Thyroid gland (tissue), 4 donors: Measurements from ENCODE around the gene ACTR8. TPM values are rescaled to one million over a fixed set of nuclear protein-coding genes. Genes with fewer than 3 reads are reported as not detected.

Experiments
- DNase-seq, 2 donors: peaks; one replicate each; pipeline ENCODE4 v3.0.0-alpha.2; 2019
- H3K27ac ChIP-seq, 3 donors: fragments of 200-600 bp; sonication (generic); 1 replicate in 2 of 3; 2 replicates in 1 of 3; pipeline ENCODE4 v1.5.1; 2016 to 2019; ENCODE audit warnings: mild to moderate bottlenecking in 1 of 3, moderate library complexity in 1 of 3
- H3K27me3 ChIP-seq: fragments of 200-600 bp; sonication (generic); one replicate; pipeline ENCODE4 v1.5.1; 2019
- H3K36me3 ChIP-seq, 2 donors: fragments of 200-600 bp; sonication (generic); one replicate each; pipeline ENCODE4 v1.5.1; 2016 to 2019
- H3K4me1 ChIP-seq, 2 donors: fragments of 200-600 bp; sonication (generic); one replicate each; pipeline ENCODE4 v1.5.1; 2017 to 2019
- H3K4me3 ChIP-seq, 3 donors: fragments of 200-600 bp; sonication (generic); replicated peaks in 1 of 3; 1 replicate in 2 of 3; 2 replicates in 1 of 3; pipeline ENCODE4 v1.5.1; 2016; ENCODE audit warnings: mild to moderate bottlenecking in 1 of 3
- H3K9me3 ChIP-seq: fragments of 200-600 bp; sonication (generic); one replicate; pipeline ENCODE4 v1.5.1; 2017
- CTCF ChIP-seq, 6 experiments: fragments of 200-600 bp in 3 of 6; fragments of 450-650 bp in 3 of 6; sonication (generic) in 3 of 6; IDR thresholded peaks; one replicate each; pipeline ENCODE4 v1.5.1; 2016 to 2019; ENCODE audit warnings: antibody characterized with exemption in 6 of 6, mild to moderate bottlenecking in 2 of 6, inconsistent platforms in 1 of 6, moderate library complexity in 1 of 6
- POLR2A ChIP-seq, 2 donors: fragments of 450-650 bp; IDR thresholded peaks; one replicate each; pipeline ENCODE4 v1.6.1; 2017; ENCODE audit warnings: antibody characterized with exemption in 2 of 2, mild to moderate bottlenecking in 2 of 2, moderate library complexity in 1 of 2
- WGBS, 2 donors: methylation state at CpG; one replicate each; pipeline ENCODE4 v1.1.5; 2017; 5-methylcytosine and 5-hydroxymethylcytosine counted together
- intact Hi-C: fragments of 100-400 bp; cut with DNase I; formaldehyde crosslinking; loops from one replicate; pipeline ENCODE4 v1.15.1; 2023
- total RNA-seq, 4 donors: library from RNA; depleted of rRNA; stranded (reverse); fragments of >200 nt; gene quantifications; one replicate each; pipeline ENCODE4 v1.2.3, GENCODE V29; 2016

ACTR8 gene
- total RNA-seq, 4 donors from 2014 or later, result 29.0 to 31.7 (median 29.4) TPM

- WGBS, 2 donors, result 76 to 91% methylated on average over 1 of the region's 1 CpG
- H3K27me3 ChIP-seq, result no peaks in the 10 kb centered on the region
- no peaks in the 10 kb centered on the region for H3K9me3 ChIP-seq
- no peak for TF ChIP-seq POLR2A (IDR thresholded peaks at IDR 0.05)
- TF ChIP-seq CTCF (IDR thresholded peaks at IDR 0.05), result no peak
- intact Hi-C loops, result no loop called here
- H3K27ac ChIP-seq, result no peak overlapping the region
- no peak for DNase-seq
- H3K36me3 ChIP-seq, result no peaks in the 10 kb centered on the region
- no peak overlapping the region for H3K4me3 ChIP-seq
- H3K4me1 ChIP-seq, result no peaks in the 10 kb centered on the region
Observed at GRCh38 chr3:53828581-53828980, 53.4 kb downstream of the ACTR8 start.

- TF ChIP-seq POLR2A (IDR thresholded peaks at IDR 0.05) (no peak), CTCF (IDR thresholded peaks at IDR 0.05) (no peak)
- no peaks in the 10 kb centered on the region for H3K4me1 ChIP-seq
- H3K36me3 ChIP-seq, result no peaks in the 10 kb centered on the region
- no peak overlapping the region for H3K4me3 ChIP-seq
- no peaks in the 10 kb centered on the region for H3K27me3 ChIP-seq
- WGBS, 2 donors, result 80 to 82% methylated on average over 1 of the region's 1 CpG
- no peak overlapping the region for H3K27ac ChIP-seq
- no peak for DNase-seq
- intact Hi-C loops, result no loop called here
- H3K9me3 ChIP-seq, result no peaks in the 10 kb centered on the region
Observed at GRCh38 chr3:53826048-53826447, 55.9 kb downstream of the ACTR8 start.

GRCh38 chr3:53824795-53825194 lies 57.2 kb downstream of the ACTR8 start:
- 65 to 82% methylated on average over 4 of the region's 4 CpGs for WGBS, 2 donors
- Histone ChIP-seq H3K4me1 (no peaks in the 10 kb centered on the region), H3K4me3 (no peak overlapping the region), H3K27me3 (no peaks in the 10 kb centered on the region), H3K36me3 (no peaks in the 10 kb centered on the region), H3K27ac (no peak overlapping the region), H3K9me3 (no peaks in the 10 kb centered on the region)
- DNase-seq, result no peak
- TF ChIP-seq POLR2A (IDR thresholded peaks at IDR 0.05) (no peak), CTCF (IDR thresholded peaks at IDR 0.05) (no peak)
- intact Hi-C loops, result no loop called here

- 73 to 79% methylated on average over 9 to 10 of the region's 10 CpGs for WGBS, 2 donors
Observed at GRCh38 chr3:53823956-53824657, 57.8 kb downstream of the ACTR8 start.

GRCh38 chr3:53823026-53823955 lies 58.7 kb downstream of the ACTR8 start:
- intact Hi-C loops, result no loop called here
- Histone ChIP-seq H3K36me3 (no peaks in the 10 kb centered on the region), H3K4me3 (no peak overlapping the region), H3K9me3 (no peaks in the 10 kb centered on the region), H3K27ac (no peak overlapping the region), H3K27me3 (no peaks in the 10 kb centered on the region), H3K4me1 (no peaks in the 10 kb centered on the region)
- TF ChIP-seq POLR2A (IDR thresholded peaks at IDR 0.05), result no peak
- TF ChIP-seq CTCF (IDR thresholded peaks at IDR 0.05), result no peak
- WGBS, 2 donors, result 96 to 97% methylated on average over 19 to 27 of the region's 67 CpGs
- no peak for DNase-seq

More at GRCh38 chr3:53823956-53824657, 57.8 kb downstream of the ACTR8 start:
- Histone ChIP-seq H3K36me3 (no peaks in the 10 kb centered on the region), H3K27me3 (no peaks in the 10 kb centered on the region), H3K4me1 (no peaks in the 10 kb centered on the region), H3K9me3 (no peaks in the 10 kb centered on the region), H3K4me3 (no peak overlapping the region), H3K27ac (no peak overlapping the region)
- no peak for DNase-seq
- TF ChIP-seq POLR2A (IDR thresholded peaks at IDR 0.05), result no peak
- intact Hi-C loops, result no loop called here
